RPMI8226 (cell line): ENCODE results near the gene TTC7B.
A peak's percentile ranks its signal among the peaks of the same experiment; 100 is the strongest.

Experiments used
- DNase-seq: peaks from one replicate; pipeline ENCODE4 v3.0.0-alpha.2; 2015

TTC7B gene

DNA sequence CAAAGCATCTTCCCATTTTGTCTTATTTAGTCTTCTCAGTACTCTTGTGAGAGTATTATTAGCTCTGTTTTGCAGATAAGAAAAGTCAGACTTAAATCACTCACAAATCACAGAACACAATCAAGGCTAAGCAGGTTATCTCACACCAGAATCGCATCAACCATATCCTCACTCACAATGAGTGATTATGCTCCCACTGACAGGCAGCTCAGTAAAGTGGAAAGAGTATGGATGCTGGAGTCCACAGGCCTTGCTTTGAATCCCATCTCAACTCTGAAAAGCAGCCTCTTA is 43.1 kb downstream of the TTC7B start:
- no peak for DNase-seq

DNA sequence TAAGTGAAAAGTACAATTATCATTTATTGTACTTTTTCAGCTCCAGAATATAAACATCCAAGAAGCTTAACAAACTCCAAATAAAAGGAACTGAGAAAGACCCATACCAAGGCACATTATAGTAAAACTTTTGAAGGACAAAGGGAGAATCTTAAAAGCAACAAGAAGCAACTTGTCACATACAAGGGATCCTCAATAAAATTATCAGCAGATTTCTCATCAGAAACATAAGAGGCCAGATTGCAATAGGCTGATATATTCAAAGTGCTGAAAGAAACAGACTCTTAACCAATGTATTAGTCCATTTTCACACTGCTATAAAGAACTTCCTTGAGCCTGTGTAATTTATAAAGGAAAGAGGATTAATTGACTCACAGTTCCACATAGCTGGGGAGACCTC is 48.3 kb downstream of the TTC7B start:
- DNase-seq = no peak

DNA sequence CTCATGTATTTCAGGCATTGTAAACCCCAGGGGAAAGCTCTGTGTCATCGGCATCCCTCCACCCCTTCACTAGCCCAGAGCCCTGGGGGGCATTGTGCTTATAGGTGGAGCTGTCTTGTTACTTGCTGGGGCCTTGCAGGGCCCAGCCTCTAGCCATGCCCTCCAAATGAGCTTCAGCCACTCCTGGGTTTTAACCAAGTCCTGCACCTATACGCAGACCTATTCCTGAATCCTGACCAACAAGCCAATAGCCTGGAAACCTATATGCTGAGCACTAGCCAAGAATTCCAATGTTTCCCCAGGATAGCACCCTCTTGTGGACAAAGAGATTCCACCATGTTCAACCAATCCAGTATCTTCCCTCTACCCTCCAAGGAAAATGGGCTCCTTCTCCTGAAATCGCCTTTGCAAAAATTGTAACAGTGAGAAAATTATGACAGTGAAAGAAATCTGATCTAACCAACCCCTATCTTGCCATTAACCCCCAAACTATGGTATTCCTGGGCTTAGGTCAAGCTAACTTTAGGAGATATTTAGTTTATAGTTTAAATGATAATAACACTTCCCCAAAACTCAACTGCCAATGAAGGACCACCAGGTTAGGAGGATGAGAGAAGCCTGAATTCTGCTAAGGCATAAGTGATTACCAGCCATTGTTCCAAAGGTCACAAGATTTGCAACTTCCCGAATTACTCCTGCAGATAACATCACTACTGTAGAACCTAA is 55.5 kb downstream of the TTC7B start:
- no peak for DNase-seq

DNA sequence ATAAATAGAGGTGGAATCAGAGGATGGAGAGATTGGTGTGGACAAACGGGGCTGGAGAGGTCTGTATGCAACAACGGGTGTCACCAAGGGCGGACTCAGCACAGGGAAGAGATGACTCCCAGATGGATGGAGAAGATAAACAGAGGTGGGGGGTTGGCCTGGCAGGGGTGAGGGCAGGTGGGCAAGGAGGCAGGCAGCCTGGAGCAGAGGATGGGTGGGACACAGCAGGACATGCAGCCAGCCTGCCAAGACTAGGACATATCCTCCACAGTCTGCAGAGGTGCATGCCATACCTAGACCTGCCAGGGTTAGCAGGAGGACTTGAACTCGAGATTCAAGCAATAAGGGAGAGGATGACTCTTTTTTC is 56.2 kb downstream of the TTC7B start:
- no peak for DNase-seq

DNA sequence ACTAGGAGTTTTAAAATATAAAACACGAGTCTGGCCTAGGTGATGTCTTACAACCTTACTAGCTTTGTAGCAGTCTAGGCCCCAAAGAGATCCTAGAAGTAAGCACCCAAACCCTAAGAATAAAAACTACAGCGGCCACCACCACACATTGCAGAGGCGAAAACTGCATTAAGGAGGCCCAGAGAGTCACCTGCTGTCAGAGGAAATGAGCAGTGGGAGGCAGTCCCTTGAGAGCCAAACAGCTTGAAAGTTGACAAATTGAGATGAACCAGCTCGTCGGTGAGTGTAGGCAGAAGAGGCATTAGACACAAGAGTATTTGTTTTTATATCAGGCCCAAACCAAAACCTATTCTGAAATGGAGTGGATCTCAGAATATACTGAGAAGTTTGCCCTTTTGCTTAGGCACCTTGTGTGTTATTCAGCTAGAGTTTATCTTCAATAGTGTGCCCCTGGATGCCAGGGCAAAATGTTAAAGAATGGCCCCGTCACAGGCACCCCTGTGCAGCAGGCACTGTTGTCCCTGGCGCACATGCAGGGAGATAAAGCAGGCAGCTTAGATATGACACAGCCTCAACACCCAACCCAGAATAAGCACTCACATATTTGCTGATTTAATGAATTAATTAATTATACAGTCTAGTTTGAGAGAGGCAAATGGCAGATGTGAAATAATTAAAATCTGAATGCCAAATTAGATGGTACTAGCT is 56.7 kb downstream of the TTC7B start:
- no peak for DNase-seq

DNA sequence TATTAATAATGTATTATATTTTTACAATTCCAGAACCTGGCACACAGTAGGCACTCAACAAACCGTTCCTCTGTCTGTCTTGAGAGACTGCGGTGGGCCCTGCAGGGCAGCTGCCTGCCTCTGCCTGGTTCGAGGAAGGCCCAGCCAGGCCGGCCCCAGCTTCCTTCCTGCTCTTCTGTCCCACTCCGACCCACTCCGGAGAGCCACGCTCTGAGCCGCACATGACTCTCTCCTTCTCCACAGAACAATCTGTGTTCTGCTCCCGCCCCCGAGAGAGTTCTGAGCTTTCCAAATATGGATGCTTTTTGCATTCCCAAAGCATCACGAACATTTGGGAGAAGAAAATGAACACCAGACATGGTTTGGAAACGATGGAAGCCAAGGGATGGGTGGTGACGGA is 57.3 kb downstream of the TTC7B start:
- DNase-seq = no peak

DNA sequence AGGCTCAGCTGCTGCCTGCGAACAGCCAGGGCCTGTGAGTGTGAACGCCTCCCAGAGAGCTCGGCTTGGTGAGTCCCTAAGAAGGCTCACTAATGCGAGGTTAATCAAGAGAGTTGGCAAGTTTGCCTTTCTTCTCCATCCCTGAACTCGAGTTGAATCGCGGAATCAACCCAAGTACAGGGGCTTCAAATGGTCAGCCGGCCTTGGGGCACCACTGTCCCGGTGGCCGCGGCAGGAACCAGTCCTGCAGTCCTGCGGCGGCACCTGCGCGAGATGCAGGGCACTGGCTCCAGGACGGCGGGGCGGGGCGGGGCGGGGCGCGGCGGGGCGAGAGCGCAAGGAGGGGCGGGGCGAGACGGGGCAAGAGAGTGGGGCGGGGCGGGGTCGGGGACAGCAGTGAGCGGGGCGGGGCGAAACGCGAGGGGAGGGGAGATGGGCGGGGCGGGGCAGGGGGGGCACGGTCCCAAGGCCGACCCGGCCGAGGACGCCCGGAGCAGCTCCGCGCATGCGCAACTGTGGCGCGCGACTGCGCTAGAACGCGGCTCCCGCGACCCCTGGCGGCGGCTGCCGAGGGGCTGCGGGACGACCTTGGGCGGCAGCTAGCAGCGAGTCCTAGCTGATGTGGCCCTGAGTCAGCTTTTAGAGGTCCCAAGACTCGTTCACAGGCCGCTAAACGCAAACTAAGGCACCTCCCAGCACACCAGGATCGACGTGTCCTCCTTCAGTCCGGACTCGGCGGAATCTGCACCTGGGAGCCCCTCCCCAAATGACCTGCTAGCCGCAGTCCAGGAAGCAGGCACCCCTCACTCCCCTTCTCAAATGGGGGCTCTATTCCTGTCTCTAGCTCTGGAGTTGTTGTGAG is 58.0 kb downstream of the TTC7B start:
- DNase-seq = peak; percentile 92

DNA sequence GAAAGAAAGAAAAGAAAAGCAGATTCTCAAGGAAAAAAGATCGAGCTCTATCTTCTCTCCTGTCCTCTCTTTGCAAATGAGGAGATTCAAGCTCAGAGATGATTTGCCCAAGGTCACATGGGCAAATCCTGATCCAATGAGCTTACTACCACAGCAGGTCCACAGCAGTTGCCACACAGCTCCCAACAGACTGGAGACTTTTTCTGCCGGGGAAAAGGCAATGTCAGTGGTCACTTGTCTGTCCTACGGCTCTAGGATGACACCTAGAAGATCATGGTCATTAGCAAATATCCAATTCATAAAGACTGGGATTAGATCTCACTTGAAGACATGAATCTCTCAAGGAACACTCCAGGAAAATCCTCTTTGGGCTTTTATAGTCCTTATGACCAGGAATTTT is 58.8 kb downstream of the TTC7B start:
- no peak for DNase-seq

DNA sequence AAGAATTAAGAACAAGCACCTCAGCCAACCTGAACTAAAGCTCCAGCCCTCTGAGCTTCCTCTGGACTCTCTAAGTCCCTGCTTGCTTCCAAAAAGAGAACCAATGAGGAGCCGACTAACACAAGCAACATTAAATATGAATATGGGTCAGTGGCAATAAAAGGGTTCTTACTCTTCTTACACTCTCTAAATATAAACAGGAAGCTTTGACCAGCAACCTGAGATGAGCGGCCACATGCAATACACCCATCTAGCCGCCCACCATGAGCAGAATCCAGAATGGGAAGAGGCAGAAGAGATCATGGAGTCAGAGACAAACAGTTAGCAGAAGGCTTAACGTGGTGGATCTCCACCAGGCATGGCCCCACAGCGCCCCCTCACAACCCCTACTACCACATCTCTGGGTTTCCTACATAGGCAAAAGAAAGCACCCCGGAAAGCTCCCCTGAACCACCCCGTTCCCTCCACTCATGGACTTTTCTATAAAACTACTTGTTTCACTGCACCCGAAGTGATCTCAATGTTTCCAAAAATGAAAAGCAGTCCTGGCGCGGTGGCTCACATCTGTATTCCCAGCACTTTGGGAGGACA is 59.4 kb downstream of the TTC7B start:
- no peak for DNase-seq

DNA sequence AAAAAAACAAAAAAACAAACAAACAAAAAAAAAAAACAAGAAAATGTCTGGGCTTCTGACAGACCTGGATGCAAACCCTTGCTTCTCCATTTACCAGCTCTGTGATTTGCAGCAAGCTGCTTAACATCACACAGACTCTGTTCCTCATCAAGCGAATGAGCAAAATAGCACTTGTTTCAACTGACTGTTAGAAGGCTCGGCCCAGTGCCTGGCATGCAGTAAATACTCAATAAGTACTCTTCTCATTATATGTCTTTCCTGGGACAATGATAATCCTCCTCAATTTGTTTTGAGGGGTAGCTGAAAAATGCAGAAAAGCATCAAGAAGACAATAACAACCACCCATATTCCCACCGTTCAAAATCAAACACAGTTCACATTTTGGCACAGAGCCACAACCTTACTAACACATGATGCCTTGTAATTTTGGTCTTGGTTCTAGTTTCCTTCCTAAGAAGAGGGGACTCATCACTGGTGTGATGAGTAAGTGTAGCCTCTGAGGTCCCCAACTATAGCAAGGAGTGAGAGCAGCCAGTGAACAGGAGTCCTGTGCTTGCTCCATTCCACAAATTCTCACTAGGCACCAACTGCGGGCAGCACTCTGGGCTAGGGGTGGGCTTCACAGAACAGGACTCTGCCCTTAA is 60.4 kb downstream of the TTC7B start:
- DNase-seq = no peak

DNA sequence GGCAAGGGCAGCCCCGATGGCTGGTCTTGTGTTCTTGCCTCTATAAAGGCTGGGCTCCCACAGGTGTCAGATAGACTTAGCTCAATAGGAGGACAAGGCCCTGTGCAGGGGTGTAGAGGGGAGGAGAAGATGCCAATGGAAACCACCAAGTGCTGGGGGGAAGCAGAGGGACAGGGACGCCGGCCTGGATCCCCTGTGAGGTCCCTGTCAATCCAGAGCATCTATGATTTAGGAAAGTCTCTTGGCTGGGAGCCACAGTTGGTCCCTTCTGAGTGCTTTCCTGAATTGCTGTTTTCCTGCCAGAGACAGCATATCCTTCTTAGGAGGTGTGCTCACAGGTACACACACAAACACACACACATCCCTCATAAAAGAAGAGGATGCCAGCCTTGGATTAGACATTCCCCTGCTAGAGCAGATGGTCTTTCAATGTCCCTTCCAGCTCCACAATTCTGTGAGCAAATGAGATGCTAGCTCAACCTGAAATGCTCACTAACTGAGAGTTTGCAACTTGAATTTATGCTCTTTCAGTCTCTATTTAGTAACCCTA is 62.7 kb downstream of the TTC7B start:
- DNase-seq = no peak

DNA sequence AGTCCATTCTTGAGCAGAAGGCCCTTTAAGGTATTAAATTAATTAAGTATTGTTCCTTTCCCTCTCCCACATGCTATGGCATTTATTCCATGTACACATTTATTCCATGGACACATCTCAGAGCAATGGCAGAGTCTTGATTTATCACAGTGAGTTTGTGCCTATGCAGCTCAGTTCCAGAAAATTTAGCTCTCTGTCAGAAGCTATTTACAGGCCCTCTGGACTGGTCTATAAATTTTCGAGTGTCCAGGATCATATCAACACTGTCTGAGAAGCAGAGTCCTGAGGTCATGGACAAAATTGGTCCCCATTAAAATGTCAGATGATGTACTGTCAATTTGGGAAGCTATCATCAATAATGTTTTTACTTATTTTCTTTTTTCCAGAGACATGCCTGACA is 65.5 kb downstream of the TTC7B start:
- no peak for DNase-seq

DNA sequence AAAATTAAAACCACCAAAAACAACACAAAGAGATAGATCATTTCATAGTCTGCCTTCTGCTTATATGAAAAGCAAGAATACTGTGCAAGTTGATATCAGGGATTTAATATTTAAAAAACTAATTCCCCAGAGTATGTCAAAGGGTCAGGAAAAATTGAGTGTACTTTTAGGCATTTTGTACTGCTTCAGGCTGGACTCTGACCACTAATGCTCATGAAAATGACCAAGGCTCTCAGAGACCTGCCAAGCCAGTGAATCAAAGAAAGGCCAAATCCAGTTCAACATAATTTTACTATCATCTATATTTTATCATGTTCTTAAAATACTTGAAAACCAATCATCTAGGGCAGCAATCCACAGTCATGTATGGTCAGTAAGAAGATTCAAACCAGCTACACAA is 66.0 kb downstream of the TTC7B start:
- DNase-seq = no peak

DNA sequence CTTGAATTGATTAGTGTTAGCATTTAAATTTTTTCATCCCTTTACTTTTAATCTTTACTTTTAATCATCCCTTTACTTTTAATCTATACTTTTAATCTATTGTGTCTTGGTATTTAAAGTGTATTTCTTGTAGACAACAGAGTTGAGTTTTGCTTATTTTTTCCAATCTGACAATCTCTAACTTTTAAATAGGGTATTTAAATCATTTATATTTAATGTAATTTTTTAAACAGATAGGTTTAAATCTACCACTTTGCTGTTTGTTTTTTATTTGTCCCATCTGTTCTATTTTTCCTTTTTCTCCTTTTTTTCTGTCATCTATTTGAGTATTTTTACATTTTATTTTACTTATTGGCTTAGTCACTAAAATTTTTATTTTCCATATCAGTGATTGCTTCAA is 68.3 kb downstream of the TTC7B start:
- no peak for DNase-seq

DNA sequence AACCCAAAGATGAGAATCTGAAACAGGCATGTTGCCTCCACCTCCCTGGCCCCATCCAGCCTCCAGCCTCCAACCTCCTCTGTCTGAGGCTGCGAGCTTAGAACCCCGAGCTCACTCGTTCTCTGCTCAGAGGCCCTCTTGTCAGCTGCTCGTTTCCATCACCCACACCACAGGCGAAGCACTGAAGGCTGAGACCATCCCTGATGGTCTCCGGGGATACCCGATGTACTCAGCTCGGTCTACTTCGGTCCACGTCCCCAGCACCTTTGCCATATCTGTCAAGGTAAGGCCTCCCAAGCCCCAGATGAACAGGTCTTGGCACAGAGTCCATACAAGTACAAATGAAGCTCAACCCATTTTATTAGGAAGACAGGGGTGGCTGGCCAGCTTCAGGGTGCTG is 72.4 kb downstream of the TTC7B start:
- no peak for DNase-seq

DNA sequence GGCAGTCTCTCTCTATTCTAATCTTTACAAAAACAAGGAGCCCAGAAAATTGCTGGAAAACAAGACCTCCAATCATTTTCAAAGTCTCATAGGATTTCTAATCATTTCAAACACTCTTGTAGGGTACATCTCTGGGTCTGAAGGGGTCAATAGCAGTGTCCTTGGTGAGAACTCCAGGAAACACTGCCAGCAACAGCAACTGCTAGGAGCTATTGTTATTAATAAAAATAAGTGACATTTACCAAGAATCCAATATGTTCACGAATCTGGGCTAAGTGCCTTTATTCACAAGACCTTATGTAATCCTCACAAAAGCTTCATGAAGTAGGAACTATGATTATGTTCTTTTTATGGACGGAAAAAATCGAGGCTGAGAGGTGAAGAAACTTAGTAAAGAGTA is 72.8 kb downstream of the TTC7B start:
- no peak for DNase-seq

DNA sequence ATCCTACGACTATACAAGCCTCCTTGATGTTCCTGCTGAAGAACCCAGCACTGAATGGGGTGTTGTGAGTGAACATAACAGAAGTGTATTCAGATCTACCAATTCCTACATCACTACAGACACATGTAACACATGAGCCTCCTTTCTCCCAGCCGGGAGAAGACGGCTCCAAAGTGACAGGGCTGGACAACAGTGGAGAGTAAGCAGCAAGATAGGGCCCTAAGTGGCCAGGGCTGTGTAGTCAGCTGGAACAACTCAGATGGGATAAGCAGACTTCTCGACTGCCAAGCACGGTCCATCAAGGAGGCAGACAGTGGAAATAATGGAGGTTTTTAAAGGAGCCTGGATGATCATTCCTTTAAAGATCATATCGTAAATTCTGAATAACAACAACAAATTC is 73.5 kb downstream of the TTC7B start:
- DNase-seq = no peak

DNA sequence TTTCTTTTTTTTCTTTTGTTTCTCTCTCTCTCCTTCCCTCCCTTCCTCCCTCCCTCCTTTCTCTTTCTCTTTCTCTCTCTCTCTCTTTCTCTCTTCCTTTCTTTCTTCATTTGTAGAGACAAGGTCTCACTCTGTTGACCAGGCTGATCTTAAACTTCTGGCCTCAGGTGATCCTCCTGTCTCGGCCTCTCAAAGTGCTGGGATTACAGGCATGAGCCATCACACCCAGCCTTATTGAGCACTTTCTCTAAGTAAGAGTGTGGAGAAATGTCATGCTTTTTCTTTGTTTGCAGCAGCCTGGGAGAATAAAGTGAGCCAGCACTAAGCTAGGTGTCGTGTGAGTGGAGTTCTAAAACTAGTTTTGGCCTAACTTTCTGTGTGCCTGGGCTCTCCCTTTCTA is 74.0 kb downstream of the TTC7B start:
- DNase-seq = no peak

DNA sequence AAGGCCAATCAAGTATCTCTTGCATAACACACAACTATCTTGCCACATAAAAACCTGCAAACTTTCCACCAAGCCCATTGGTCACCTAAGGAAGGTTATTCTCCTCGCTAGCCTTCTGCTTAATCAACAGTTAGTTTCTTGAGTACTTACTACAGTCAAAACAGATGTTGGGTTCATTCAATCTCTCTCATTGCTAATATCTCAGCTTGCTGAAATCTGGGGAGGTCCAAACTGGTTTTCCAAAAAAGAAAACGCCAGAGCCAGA is 74.6 kb downstream of the TTC7B start:
- no peak for DNase-seq

DNA sequence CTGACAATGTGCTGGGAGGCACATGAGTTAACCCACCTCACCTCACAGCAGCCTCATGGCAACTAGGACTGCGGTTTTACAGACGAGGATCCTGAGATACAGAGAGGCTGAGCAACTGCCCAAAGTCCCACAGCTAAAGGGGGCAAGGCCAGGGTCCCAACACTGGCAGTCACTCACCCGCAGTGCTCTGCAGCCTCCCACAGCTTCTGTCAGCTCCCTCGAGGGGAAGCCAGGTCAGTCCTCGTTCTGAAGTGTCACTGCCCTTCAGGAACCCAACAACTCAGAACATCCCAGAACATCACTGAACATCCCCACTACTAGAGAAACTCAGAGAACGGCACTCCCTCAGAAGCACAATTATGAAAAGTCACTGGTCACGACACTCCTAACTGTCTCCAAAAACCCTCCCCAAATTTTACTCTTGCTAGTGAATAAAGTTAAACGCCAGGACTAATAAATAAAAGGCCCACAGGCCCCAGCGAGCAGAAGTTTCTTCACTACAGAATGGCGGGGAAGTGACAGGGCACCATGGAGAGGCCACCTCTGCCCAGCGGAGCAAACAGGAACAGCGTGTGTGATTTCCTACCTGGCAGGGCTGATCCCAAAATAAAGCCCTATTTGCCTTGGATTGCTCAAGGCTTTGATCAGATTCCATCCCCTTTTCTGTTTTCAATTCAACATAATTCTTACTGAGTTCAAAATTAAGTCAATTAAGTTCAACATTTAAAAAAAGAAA is 75.1 kb downstream of the TTC7B start:
- no peak for DNase-seq

DNA sequence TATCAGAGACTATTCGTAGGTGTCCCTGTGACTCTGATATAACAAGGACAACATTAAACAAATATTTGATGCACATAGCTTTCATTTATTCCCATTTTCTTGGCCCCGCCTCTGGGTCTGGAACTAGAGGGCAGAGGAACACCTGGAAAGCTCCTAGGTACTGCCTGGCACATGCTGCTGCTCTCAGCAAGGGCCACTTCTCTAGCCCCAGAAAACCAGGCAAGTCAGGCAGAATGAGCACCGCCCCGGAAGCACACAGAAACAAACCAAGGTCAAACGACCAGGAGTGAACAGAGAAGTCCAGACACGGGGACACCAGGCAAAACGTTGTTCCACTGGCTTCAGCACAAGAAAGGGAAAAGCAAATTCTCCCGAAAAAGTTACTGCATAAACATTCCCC is 76.1 kb downstream of the TTC7B start:
- no peak for DNase-seq

DNA sequence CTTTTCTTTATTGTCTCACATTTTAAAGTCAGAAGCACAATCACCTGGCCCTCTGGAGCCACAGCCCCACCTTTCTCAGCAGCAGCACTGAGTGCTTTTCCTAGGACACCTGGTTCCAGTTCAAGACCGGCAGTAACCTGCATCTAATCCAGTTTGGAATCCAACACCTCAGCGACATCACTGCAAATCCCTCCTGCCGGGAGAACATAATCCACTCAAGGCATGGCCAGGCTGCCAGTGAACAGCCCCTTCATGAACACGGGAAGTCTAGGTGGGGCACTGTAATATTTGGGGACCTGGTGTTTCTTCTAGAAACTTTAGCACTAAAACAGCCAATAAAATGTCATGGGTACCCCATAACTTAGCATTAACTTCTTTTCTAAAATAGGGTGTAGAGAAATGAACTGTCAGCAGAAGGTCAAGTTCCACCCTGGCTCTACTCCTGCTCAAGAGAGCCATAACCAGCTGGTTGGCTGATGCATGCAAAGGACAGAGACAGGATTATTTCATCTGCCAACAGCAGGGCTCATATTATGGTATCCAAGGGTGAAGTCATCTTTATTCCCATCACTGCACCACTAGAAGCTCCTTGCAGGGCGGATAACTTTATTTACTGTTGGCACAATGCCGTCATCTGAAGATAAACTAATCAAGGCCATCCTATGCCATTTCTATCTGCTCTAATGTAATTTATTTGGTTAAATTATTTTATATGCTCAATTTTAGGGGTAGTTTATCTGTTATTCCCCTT is 76.7 kb downstream of the TTC7B start:
- DNase-seq = no peak
